Measurements from ENCODE around the gene SUSD5. TPM values are rescaled to one million over a fixed set of nuclear protein-coding genes. Genes with fewer than 3 reads are reported as not detected.
A peak's percentile ranks its signal among the peaks of the same experiment; 100 is the strongest.
"Not testable (repeated sequence)": the region's sequence is repeated elsewhere in the genome, so short reads cannot be mapped to it uniquely, and the experiment has no call there.

Gene SUSD5
- total RNA-seq, 1 donor from 2014 or later = 22.7 TPM

DNA sequence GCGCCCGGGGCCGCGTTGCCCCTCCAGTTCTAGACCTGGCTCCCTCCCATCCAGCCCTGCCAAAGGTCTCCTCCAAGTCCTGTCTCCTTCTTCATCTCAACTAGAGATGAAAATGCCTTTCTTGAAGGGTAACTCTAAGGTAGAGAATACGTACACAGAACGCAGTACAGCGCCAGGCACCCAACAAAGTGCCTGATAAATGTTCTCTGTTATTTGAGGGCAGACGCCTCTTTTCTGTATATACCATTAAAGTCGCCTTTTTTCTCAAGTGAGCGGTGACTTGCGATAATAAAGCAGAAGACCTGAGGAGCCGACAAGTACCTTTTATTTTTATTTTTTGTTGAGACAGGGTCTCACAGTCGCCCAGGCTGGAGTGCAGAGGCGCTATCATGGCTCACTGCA lies 104.0 kb downstream of the SUSD5 start:
- DNase-seq (ENCODE audit: extremely low spot score, unreplicated experiment) = peak; percentile 65
- no peaks in the 10 kb centered on the region for H3K27me3 Mint-ChIP-seq (ENCODE audit: unreplicated experiment)
- H3K9me3 Mint-ChIP-seq (ENCODE audit: unreplicated experiment) = no peaks in the 10 kb centered on the region
- TF ChIP-seq, protein P1, sequence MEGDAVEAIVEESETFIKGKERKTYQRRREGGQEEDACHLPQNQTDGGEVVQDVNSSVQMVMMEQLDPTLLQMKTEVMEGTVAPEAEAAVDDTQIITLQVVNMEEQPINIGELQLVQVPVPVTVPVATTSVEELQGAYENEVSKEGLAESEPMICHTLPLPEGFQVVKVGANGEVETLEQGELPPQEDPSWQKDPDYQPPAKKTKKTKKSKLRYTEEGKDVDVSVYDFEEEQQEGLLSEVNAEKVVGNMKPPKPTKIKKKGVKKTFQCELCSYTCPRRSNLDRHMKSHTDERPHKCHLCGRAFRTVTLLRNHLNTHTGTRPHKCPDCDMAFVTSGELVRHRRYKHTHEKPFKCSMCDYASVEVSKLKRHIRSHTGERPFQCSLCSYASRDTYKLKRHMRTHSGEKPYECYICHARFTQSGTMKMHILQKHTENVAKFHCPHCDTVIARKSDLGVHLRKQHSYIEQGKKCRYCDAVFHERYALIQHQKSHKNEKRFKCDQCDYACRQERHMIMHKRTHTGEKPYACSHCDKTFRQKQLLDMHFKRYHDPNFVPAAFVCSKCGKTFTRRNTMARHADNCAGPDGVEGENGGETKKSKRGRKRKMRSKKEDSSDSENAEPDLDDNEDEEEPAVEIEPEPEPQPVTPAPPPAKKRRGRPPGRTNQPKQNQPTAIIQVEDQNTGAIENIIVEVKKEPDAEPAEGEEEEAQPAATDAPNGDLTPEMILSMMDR (IDR thresholded peaks at IDR 0.05) = no peak
- H3K36me3 Mint-ChIP-seq (ENCODE audit: unreplicated experiment) = peaks cover 3% of the 10 kb centered on the region
- peaks cover 46% of the 10 kb centered on the region for H3K4me1 Mint-ChIP-seq (ENCODE audit: unreplicated experiment)
- peak overlapping the region; percentile 93 for H3K27ac Mint-ChIP-seq (ENCODE audit: unreplicated experiment)
- peak overlapping the region; percentile 84 for H3K4me3 Mint-ChIP-seq (ENCODE audit: unreplicated experiment)

- H3K27ac Mint-ChIP-seq (ENCODE audit: unreplicated experiment) = peak within 1 kb of the TSS; percentile 93
- no peaks in the 10 kb centered on the region for H3K9me3 Mint-ChIP-seq (ENCODE audit: unreplicated experiment)
- peak; percentile 97 for DNase-seq (ENCODE audit: extremely low spot score, unreplicated experiment)
- peaks cover 43% of the 10 kb centered on the region for H3K4me1 Mint-ChIP-seq (ENCODE audit: unreplicated experiment)
- TF ChIP-seq, protein P1 (IDR thresholded peaks at IDR 0.05) = no peak
- H3K4me3 Mint-ChIP-seq (ENCODE audit: unreplicated experiment) = peak within 1 kb of the TSS; percentile 84
- H3K27me3 Mint-ChIP-seq (ENCODE audit: unreplicated experiment) = no peaks in the 10 kb centered on the region
- no peaks in the 10 kb centered on the region for H3K36me3 Mint-ChIP-seq (ENCODE audit: unreplicated experiment)
These were observed 104.6 kb downstream of the SUSD5 start, which contains the start of gene CRTAP for GRCh38 chr3:33113772-33114621. CRTAP (plus strand) TSS chr3:33114014; CDS start chr3:33114078, 64 bp downstream.

DNA sequence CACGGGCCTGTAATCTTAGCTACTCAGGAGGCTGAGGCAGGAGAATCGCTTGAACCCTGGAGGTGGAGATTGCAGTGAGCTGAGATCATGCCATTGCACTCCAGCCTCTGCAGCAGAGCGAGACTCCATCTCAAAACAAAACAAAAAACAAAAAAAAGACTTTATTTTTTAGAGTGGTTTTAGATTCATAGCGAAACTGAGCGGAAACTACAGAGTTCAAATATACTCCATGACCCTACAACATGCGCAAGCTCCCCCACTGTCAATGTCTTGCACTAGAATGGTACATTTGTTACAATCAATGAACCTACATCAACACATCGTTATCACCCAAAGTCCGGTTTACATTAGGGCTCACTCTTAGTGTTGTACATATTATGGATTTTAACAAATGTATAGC lies 107.0 kb downstream of the SUSD5 start:
- Mint-ChIP-seq H3K36me3 (ENCODE audit: unreplicated experiment) (no peaks in the 10 kb centered on the region), H3K4me3 (ENCODE audit: unreplicated experiment) (no peak overlapping the region), H3K27ac (ENCODE audit: unreplicated experiment) (no peak overlapping the region), H3K4me1 (ENCODE audit: unreplicated experiment) (peaks cover 30% of the 10 kb centered on the region), H3K9me3 (ENCODE audit: unreplicated experiment) (no peaks in the 10 kb centered on the region), H3K27me3 (ENCODE audit: unreplicated experiment) (no peaks in the 10 kb centered on the region)
- DNase-seq (ENCODE audit: extremely low spot score, unreplicated experiment) = peak; percentile 6
- TF ChIP-seq, protein P1 (IDR thresholded peaks at IDR 0.05) = no peak

DNA sequence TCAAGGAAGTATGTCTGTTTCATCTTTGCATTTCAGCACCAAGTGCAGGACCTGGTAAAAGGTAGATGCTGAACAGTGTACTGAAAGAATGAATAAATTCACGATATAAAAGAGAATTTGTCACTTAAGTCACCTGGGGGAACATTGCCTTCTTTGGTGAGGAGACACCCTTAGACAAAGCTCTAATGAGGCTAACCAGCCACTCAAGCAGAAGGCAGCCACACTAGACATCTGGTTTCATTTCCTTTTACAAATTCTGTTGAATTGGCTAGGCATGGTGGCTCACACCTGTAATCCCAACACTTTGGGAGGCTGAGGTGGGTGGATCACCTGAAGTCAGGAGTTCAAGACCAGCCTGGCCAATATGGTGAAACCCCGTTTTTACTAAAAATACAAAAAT lies 111.8 kb downstream of the SUSD5 start:
- not testable (repeated sequence) for H3K4me3 Mint-ChIP-seq (ENCODE audit: unreplicated experiment); H3K36me3 Mint-ChIP-seq (ENCODE audit: unreplicated experiment); H3K27me3 Mint-ChIP-seq (ENCODE audit: unreplicated experiment); H3K9me3 Mint-ChIP-seq (ENCODE audit: unreplicated experiment); H3K27ac Mint-ChIP-seq (ENCODE audit: unreplicated experiment); H3K4me1 Mint-ChIP-seq (ENCODE audit: unreplicated experiment)
- DNase-seq (ENCODE audit: extremely low spot score, unreplicated experiment) = peak; percentile 13

- no peak overlapping the region for H3K4me3 Mint-ChIP-seq (ENCODE audit: unreplicated experiment)
- DNase-seq (ENCODE audit: extremely low spot score, unreplicated experiment) = no peak
- no peak overlapping the region for H3K27ac Mint-ChIP-seq (ENCODE audit: unreplicated experiment)
- H3K4me1 Mint-ChIP-seq (ENCODE audit: unreplicated experiment) = no peaks in the 10 kb centered on the region
- no peaks in the 10 kb centered on the region for H3K9me3 Mint-ChIP-seq (ENCODE audit: unreplicated experiment)
- H3K36me3 Mint-ChIP-seq (ENCODE audit: unreplicated experiment) = no peaks in the 10 kb centered on the region
- no peaks in the 10 kb centered on the region for H3K27me3 Mint-ChIP-seq (ENCODE audit: unreplicated experiment)
- TF ChIP-seq, protein P1 (IDR thresholded peaks at IDR 0.05) = no peak
These were observed 113.2 kb downstream of the SUSD5 start for GRCh38 chr3:33105341-33105948.
